ENCODE measurements around the gene KCP.

Gene KCP

DNA sequence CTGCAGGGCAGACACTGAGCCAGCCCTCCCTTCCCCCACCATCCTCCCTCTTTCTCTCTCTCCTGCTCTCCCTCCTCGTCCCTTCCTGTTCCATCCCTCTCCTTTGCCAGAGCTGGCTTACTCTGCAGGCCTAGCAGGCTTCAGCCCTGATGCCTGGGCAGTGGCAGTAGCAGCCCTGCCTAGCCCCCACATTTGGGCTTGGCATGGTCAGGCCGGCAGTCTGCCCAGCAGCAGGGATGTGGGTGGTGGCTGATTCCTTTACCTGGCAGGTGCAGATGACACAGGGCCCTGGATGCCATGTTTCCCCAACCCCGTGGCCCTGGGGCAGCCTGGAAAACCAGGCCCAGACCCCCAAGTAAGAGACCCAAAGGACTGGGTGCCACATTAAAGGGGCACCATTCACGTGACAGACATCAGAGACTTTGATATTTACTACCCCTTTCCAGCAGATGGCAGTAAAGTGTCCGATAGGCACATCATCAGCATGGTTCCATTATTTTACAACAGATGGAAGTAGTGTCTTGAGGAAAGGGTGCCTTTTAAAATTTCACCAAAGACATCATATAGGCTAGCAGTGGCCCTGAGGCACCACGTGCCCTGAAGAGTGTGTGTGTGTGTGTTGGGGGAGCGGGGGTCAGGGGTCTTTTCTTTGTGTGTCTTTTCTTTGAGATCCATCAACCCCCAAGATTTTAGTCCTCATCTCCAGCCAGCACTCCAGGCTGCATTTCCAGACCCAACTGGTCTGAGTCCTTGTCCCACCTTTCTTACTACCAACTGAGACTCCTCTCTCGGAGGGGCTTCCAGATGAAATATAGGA lies 5.9 kb downstream of the KCP start:
- DNase-seq = no peak

DNA sequence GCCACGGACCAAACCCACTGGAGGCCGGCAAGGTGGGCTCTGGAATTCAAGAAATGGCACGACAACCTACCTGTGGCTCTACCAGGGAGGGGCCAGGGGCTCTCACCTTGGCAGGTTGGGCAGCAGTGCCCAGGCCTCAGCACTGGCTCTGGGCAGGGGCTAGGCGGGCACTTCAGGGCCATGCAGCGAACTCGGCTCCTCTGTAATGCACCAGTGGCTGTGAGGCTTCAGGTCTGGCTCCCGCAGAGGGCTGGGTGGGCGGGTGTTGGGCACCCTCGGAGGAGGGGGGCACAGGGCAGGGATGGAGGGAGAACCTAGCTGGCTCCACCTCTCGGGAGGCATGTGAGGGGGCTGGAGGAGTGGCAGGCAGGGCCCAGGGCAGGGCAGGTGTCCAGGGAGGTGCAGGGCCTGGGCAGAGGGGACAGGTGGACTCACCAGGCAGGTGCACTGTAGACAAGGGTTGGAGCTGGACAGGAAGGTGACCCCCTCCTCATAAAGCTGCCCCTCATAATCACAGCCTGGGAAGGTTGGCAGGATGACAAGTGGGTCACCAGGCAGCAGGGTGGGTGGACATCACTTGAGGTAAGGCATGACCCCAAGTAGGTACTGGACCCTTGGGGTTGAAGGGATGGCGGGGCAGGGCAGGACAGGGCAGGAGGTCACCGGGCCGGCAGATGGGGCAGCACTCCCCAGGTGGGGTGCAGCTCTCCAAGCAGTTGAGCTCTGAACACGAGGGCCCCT lies 6.7 kb downstream of the KCP start:
- DNase-seq = no peak

DNA sequence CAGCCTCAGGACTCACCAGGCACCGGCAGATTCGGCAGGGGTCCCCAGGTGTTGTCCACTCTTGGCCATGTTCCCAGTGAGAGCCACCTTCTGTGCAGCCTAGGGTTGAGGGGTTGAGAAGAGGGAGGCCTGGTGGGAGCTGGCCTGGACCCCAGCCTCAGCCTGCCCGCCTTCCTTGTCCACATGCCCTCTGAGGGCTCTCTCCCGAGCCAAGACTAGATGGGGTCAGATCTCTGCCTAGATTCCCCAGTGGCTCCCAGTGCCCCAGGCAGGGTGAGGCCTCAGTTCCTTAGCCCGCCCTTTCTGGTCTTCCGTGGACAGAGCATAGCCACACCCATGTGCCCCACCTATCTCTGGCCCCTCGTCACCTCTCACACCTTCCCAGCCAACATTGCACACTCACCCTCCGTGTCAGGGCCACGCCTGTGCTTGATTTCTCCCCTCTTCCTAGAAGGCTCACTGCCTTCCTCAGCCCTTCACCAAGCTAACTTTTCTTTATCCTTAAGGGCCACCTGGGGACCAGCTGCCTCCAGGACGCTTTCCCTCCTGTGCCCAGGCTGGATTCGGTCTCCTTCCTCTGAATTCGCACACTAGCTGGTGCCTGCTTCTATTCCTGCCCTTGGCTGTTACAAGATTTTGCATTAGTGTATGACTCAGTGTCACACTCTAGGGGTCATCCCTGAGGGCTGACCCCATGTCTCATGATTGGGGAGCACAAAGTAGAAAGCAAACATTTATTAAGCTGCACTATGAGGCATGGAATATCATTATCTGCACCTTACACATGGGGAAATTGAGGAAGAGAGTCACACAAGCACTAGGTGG lies 7.5 kb downstream of the KCP start:
- DNase-seq = no peak

DNA sequence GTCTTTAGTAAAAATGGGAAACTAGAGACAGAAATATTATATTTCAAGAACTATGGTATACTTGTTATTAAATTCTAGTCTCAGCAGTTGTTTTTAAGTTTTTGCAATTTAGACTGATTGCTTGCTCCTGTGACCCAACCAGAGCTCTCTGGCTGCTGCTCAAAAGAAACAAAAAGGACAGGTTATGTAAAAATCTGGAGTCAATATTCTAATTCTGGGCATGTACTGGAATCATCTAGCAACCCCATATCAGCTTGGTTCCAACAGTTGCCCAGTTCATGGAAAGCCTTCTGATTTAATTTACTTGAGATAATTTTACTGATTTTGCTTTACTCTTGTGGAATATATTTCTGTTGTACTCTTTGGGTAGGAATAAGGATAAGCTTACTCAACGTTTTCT lies 10.3 kb downstream of the KCP start:
- DNase-seq = no peak

DNA sequence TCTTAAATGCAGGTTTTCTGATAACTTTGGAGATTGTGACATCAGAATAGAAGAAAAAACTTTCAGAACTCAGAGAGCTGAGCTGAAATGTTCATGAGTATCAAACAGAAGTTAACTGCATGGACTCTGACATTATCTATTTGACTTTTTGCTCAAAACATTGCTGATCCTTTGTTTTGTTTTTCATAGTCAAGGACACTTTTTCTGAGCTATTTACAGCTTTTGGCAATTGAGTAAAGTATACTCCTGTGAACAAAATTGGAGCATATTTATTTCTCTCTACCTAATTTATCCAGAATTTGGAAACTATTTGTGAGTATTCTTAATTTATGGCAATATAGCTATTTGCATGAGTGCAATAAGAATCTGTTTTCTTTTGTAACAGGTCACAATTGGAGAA lies 11.1 kb downstream of the KCP start:
- DNase-seq = no peak

DNA sequence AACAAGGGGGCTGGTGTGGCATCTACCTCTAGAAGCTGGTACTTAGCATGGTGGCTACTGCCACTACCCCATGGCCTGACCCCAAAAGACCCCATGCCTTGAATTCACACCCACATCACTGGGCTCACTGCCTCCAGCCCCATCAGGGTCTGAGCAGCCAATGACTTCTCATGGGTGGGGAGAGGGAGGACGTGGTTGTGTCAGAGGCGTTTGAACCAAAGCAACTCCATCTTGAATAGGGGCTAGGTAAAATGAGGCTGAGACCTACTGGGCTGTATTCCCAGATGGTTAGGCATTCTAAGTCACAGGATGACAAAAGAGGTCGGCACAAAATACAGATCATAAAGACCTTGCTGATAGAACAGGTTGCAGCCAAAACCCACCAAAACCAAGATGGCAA lies 15.2 kb downstream of the KCP start:
- no peak for DNase-seq

DNA sequence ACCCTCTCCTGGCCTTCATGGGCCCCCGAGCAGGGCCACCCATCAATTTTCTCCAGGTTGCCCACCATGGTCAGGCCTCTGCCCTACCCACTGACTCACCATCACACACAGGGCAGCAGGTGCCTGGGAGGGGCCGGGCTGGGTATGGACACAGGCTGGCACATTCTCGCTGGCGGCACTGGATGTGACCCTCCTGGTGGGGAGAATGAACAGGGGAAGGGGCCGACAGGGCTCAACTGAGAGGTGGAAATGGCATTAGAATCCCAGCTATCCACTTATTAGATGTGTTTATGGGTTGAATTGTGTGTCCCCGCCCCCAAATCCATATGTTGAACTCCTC lies 16.4 kb downstream of the KCP start:
- DNase-seq = no peak

DNA sequence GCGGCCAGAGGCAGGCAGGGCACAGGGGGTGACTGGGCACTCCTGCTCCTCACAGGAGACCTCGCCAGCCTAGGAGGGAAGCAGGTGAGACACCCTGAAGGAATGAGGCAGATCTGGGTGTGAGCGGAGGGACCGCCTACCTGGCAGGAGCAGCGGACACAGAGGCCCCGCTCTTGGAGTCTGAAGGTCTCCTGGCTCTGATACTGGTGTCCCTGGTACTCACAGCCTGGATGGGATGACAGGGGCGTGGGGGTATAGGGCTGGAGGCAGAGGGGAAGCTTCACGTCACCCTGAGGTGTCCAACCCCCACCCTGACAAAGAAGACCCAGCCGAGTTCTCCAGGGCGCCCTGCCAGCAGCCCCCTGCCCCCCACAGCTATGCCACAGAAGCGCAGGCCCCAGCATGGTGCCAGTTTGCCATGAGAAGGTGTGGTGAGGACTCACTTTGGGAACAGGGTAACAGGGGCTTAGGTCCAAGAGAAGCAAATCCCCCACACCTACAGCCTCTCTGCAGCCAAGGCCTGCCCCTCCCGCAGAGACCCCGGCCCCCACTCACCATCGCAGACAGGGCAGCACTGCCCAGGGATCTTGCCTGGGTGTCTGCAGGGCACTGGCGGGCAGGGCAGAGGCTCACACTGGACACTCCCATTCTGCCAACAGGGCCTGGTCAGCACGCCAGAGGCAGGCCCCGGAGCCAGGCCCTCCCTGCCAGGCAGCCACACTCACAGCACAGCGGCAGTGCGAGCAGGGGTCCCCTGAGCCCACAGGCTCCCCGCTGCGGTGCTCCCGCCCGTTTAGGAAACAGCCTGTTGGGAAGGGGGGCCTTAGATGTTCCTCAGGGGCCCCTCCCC lies 17.0 kb downstream of the KCP start:
- DNase-seq = no peak

DNA sequence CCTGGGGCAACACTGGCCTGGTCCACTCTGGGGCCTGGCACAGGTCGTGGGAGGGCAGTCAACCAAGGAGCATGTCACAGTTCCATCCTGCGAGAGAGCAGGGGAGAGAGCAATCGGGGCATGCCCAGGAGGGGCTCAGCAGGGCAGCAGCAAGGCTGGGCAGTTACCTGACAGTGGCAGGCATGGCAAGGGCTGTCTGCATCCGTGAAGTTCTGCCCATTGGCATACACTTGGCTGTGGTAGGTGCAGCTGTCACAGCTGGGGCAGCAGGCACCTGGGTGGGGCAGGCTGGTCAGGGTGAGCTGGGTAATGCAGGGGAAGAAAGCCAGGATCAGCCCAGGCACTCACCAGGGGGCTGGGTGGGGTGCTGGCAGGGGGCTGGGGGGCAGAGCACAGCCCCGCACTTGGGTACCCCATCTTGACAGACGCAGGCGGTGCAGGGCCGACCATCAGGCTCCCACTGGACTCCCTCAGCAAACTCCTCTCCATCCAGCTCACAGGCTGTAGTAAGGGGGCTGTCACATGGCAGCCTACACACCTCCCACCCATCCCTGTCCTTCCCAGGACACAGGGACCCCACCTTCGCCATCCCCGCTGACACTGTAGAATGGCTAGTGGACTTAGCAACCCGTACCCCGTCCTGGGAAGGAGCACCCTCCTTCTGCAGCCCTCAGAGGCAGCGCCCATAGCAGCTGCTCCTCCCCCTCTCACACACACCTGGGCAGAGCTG lies 17.8 kb downstream of the KCP start:
- no peak for DNase-seq

DNA sequence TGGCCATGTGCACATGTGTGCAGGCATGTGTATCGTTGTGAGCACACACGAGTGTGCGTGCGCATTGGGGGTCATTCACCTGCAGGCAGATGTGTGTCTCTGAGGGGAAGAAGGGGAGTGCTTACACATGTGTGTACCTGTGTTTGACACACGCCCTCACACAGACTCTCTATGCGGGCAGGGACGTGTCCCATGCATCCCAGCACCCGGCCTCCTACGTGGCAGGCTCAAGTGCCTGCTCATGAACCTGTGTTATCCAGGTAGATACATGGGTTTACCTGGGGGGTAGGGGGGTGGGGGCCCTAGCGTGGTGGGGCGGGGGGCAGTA lies 18.6 kb downstream of the KCP start:
- no peak for DNase-seq

DNA sequence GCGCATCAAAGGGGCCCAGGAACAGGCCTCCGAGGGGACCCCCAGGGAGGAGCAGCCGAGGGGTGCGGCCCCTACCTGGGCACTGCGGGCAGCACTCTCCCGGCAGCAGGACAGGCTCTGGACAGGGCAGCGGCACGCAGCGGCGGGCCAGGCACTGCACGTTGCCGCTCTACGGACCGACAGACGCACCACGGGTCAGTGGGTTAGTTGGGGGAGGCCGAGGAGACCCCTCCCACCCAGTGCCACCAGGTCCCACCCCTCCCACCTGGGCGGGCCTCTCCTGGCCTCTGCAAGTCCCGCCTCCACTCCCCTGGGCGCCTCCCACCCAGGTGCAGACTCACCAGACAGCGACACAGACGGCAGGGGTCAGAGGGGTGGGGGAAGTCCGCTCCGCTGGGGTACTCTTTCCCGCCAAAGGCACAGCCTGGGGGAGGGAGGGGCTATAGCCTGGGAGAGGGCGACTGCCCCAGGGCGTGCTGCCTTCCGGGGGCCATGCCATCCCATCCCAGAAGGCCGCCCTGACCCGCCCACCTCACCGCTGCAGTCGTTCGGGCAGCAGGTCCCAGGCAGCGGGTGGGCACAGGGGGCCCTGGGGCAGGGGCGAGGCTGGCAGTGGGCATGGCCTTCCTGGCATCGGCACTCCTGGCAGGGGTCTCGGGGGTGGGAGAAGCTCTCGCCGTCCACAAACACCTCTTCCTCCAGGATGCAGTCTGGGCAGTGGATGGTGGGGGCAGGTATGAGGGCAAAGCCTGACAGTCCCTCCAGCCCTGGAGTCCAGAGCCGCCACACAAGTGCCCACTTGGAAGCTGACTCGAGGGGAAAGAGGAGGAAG lies 19.2 kb downstream of the KCP start:
- no peak for DNase-seq

DNA sequence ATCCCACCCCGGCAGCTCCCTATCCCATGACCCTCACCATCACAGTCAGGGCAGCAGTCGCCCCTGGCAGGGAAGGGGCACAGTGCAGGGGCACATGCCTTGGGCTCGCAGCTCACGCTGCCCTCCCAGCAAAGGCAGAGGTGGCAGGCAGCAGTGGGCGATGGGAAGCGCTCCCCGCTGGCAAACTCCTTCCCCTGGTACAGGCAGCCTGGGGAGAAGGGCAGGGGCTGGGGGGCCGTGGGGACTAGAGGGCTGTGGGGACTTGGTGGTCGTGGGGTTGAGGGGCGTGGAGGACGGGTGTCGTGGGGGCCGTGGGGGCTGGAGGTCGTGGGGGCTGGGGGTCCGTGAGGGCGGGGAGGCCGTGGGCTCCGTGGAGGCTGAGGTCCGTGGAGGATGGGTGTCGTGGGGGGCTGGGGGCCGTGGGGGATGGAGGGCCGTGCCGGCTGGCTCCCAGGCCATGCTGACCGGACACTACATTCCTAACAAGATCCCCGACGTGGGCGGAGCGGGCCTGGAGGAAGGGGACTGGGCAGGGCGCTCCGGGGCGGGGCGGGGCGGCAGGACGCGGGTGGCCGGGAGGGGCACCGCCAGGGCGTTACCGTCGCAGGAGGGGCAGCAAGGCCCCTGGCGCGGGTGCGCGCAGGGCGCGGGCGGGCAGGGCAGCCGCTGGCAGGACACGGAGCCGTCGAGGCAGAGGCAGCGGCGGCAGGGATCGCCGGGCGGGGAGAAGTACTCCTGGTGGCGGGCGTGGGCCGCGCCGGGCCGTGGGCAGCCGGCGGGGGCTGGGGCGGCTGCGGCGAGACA lies 20.0 kb downstream of the KCP start:
- DNase-seq = no peak

DNA sequence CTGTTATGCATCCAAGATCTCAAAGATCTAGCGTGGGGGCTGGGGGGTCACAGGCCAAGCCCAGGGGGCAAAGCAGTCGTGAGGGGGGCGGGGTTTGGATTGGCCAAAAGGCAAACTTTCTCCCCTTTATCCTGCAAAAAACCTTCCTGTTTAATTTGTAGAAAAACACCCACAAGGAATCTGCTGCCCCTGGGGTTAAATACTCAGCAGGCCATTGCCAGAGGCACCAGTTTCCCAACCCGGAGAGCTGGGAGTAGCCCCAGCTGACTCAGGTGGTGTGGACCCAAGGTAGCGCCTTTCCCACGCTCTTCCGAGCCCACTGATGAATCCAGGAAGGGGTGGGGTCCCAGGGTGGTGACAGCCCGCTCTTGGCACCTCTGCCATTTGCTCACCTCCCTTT lies 21.4 kb downstream of the KCP start:
- DNase-seq = no peak

DNA sequence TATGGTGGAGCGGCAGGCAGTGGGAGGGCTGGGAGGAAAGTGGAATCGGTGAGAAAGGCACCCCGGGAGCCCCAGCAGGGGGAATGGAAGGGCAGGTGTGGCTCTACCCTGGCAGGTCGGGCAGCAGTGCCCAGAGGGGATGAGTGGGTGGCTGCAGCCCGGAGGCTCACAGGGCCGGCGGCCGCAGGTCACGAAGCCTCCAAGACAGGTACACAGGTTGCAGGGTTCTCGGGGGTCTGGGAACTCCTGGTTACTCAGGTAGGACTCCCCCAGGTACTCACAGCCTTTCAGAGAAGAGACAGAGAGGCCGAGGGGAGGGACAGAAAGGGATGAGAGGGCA lies 21.8 kb downstream of the KCP start:
- DNase-seq = no peak

DNA sequence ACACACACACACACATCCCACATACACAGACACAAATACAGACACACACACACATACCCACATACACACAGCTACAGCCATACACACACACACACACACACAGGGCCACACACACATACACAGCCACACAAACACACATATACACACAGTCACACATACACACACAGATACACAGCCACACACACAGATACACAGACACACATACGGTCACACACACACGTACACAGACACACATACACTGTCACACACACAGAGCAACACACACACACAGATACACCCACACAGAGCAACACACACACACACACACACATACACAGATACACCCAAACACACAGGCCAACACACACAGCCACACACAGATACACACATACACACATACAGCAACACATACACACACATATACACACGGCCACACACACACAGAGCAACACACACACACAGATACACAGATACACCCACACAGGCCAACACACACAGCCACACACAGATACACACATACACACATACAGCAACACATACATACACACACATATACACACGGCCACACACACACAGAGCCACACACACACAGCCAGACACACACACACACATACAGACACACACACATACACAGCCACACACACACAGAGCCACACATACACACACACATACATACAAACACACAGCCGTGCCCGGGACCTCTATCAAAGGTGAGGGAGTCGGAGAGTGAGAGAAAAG lies 22.3 kb downstream of the KCP start:
- DNase-seq = no peak

DNA sequence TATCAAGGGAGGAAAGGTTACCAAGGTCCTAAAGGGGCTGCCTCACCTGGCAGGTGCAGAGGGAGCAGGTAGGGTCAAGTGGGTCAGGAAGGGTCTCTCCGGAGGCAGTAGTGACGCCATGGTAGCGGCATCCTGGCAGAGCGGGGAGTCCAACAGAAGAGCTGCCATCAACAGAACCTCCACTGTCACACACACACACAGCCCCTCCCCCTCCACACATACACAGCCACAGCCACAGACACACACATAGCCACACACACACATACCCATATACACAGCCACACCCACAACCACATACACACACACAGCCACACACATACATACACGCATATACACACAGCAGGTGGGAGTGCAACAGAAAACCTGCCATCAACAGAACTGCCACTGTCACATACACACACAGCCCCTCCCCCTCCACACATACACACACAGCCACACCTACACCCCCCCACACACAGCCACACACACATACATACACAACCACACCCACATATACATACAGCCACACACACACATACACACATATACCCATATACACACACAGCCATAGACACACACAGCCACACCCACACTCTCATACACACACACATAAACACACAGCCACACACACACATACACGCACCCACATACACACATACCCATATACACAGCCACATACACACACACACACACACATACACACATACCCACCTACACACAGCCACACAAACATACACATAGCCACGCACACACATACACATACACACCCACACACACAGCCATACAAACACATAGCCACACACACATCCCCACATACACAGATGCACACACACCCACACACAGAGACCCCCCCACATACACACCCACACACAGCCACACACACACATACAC lies 23.1 kb downstream of the KCP start:
- DNase-seq = no peak

DNA sequence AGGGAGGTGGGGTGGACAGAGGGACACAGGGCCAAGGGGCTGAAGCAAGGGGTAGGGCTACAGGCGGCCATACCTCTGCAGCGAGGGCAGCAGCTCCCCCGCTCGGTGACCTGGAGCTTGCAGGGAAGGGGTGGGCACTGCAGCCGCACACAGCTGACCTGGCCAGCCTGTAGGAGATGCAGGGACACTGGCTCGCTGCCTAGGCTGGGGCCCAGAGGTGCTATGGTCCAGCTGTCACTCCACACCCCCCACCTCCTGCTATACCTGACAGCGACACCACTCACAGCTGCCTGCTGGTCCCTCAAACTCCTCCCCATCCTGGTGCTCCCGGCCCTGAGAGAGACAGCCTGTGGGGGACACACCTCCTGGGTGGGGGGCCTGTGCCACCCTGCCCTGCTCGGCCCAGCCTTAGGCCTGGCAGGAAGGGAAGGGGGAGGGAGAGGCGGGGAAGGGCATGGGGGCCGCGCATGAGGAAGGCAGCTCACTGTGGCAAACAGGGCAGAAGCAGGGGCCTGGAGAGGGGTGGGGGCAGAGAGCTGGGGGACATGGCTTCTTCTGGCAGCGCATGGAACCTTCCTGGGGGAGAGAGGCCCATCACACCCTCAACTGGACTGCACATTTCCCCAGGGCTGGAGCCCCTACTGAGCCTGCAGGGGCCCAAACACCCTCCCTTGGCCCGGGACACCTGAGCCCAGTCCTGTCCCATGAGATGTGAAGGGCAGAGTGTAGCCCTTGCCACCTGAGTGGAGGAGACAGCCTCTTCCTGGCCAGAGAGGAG lies 23.9 kb downstream of the KCP start:
- no peak for DNase-seq

Measured in activated CD4-positive, CD25-positive, alpha-beta regulatory T cell (primary cell).